GM12875 (cell line): ENCODE results near the gene ANLN.

Source experiments
- H3K4me3 ChIP-seq: one replicate; pipeline ENCODE4 v1.5.1; 2011; ENCODE audit warnings: low read depth, low read length, control low read depth
- TF ChIP-seq, protein P1 (sequence below): IDR thresholded peaks from 2 replicates; pipeline ENCODE4 v1.5.1; 2011; ENCODE audit warnings: low read depth, mild to moderate bottlenecking, control low read depth, inconsistent platforms, low read length, moderate library complexity, borderline replicate concordance; ENCODE audit not compliant: insufficient read depth

Gene ANLN

DNA sequence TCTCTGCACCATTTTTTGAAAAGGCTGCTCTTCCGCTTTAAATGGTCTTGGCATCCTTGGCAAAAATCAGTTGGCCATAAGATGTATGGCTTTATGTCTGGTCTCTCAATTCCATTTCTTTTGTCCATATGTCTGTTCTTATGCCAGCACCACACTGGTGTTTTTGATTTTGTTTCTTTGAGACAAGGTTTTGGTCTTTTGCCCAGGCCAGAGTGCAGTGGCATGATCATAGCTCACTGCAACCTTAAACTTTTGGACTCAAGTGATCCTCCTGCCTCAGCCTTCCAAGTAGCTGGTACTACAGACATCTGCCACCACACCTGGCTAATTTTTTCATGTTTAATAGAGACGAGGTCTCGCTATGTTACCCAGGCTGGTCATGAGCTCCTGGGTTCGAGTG is 48.5 kb downstream of the ANLN start:
- H3K4me3 ChIP-seq: no peak overlapping the region
- TF ChIP-seq, protein P1, sequence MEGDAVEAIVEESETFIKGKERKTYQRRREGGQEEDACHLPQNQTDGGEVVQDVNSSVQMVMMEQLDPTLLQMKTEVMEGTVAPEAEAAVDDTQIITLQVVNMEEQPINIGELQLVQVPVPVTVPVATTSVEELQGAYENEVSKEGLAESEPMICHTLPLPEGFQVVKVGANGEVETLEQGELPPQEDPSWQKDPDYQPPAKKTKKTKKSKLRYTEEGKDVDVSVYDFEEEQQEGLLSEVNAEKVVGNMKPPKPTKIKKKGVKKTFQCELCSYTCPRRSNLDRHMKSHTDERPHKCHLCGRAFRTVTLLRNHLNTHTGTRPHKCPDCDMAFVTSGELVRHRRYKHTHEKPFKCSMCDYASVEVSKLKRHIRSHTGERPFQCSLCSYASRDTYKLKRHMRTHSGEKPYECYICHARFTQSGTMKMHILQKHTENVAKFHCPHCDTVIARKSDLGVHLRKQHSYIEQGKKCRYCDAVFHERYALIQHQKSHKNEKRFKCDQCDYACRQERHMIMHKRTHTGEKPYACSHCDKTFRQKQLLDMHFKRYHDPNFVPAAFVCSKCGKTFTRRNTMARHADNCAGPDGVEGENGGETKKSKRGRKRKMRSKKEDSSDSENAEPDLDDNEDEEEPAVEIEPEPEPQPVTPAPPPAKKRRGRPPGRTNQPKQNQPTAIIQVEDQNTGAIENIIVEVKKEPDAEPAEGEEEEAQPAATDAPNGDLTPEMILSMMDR: no peak

DNA sequence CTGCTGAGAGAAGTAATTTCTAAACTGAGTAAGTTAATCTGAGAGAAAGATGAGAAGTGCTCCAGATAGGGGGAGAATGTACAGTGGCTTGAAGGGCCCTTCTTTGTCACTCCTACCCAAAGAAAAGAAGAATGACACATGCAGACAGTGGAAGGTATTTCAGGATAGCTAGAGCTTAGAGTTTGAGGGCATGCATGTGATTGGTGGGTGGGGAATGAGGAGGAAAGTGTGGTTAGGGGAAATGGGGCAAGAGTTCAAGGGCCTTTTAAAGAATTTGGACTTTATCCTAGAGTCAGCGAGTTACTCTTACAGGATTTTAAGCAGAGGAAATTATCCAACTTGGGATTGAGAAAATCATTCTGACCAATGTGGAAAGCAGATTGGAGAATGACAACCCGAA is 50.0 kb downstream of the ANLN start:
- TF ChIP-seq, protein P1: no peak

DNA sequence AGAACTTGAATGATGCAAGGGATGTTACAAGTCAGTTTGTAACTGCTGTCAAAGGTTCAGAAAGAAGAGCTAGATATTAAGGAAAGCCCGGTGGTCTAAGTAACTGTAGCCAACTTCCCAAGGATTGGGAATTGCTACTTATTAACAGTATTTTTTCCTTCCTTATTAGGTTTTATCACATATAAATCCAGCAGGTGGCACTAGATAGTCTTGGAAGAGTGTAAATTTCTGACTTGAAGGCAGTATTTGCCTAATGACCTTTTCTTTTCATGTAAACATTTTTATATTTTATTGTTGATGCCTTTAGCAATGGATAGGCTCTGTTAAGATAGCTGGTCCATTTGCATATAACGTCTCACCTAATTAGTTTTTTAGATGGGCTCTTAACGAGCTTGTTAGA is 51.2 kb downstream of the ANLN start:
- TF ChIP-seq, protein P1: no peak; the same call in 1 of the 2 replicates
- H3K4me3 ChIP-seq: no peak overlapping the region

More for the DNA sequence above, 50.0 kb downstream of the ANLN start:
- no peak overlapping the region for H3K4me3 ChIP-seq

DNA sequence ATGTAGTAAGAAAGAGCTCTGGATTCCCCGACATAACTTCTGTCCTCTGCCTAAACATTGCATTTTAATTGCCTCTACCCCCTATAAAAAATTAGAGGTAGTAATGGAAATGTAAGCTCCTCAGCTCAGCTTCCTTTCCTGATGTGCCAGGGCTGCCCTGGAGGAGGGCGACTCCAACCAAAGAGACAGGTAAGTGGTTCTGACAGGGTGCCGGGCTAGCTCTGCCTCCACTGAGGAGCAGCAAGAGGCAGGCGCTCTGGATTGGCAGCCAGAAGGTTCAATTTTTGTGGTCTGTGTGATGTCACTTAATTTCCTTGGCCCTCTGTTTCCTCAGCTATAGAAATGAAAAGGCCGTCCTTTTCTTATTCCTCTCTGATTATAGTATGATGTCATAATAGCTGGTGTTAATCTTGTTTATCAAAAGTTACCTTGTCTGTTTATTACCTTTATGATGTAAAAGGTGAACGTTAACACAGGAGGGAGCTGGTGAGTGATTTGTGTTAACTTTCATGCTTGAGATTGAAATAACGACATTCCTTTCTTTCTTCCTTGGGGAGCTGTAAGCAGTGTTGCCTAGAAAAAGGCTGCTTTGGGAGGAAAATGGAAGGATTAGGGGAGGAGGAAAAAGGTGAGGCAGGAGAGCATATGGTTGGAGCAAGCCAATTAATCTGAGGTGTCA is 51.8 kb downstream of the ANLN start:
- no peak overlapping the region for H3K4me3 ChIP-seq
- TF ChIP-seq, protein P1: no peak

DNA sequence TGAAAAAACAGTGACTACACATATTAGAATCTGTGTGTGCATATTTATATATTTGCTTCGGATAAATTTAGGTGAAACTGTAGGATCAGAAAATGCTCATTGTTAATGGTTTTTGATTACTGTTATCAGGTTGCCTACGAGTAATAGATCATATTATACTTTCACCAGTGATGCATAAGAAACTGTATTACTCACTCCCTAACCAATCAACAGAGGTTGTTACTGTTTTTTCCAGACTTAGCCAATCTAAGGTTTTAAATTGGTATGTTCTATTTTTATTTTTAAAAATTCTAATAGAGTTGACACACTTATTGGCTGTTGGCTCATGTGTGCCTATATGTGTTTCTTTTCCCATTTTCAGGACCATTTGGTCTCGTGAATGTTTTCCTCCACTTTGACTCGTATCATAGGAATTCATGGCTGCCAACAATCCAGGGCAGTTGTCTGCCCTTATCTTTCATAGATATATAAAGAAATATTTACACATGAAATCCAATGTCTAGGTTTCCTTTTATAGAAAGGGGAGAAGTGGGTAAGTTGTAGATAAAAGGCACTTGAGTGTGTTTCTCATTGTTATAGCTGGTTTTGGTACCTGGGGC is 59.2 kb downstream of the ANLN start:
- TF ChIP-seq, protein P1: no peak
- no peak overlapping the region for H3K4me3 ChIP-seq

DNA sequence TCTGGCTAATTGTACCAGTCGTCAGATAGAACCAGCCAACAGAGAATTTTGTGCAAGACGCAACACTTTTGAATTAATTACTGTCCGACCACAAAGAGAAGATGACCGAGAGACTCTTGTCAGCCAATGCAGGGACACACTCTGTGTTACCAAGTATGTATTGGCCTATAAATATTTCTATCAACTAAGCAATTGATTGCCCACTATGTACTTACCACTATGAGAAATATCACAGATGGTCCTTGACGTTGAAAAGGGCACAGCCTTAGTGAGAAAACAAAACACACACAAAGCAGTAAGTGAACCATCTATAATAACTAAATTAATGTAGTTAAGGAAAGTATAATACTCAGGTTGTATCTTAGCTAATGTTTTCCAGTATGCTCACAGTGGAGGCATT is 60.0 kb downstream of the ANLN start:
- TF ChIP-seq, protein P1: no peak
- H3K4me3 ChIP-seq: no peak overlapping the region

DNA sequence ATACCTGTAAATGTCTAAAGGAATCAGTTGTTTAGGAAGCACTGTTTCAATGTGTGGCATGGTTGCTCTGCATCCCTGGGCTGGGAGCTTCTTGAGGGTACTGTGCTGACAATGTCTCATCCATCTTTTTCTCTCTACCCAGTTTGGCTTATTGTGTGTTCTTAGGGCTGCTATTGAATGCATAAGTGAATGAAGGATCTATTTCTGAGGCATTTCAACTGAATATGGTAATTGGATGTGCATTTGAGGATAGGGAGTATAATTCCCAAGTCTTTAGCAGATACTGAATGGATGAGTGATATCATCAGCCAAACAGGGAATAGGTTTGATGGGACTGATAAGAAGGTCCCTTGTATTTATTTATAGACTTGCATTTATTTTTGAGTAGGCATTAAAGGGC is 64.1 kb downstream of the ANLN start:
- TF ChIP-seq, protein P1: no peak

More for the DNA sequence above, 64.1 kb downstream of the ANLN start:
- H3K4me3 ChIP-seq: no peak overlapping the region
